OCI-LY3 (cell line): ENCODE measurements around the gene MYO3A.

Experiments used
- EZH2phosphoT487 ChIP-seq: fragments of 200-600 bp; shearing (Covaris generic); IDR thresholded peaks from 2 replicates; pipeline ENCODE4 v1.6.1; 2018; ENCODE audit warnings: antibody characterized with exemption, mixed run types, low read depth
- TF ChIP-seq, protein P1 (sequence below): fragments of 200-600, 300-600 bp; sonication (generic); IDR thresholded peaks from 2 replicates; pipeline ENCODE4 v1.5.1; 2014; ENCODE audit warnings: antibody characterized with exemption, low read length, low read depth

GRCh38 chr10:26211781-26212444 is 277.9 kb downstream of the MYO3A start:
- TF ChIP-seq, protein P1, sequence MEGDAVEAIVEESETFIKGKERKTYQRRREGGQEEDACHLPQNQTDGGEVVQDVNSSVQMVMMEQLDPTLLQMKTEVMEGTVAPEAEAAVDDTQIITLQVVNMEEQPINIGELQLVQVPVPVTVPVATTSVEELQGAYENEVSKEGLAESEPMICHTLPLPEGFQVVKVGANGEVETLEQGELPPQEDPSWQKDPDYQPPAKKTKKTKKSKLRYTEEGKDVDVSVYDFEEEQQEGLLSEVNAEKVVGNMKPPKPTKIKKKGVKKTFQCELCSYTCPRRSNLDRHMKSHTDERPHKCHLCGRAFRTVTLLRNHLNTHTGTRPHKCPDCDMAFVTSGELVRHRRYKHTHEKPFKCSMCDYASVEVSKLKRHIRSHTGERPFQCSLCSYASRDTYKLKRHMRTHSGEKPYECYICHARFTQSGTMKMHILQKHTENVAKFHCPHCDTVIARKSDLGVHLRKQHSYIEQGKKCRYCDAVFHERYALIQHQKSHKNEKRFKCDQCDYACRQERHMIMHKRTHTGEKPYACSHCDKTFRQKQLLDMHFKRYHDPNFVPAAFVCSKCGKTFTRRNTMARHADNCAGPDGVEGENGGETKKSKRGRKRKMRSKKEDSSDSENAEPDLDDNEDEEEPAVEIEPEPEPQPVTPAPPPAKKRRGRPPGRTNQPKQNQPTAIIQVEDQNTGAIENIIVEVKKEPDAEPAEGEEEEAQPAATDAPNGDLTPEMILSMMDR = no peak
- TF ChIP-seq EZH2phosphoT487 = no peak
